NB4 (cell line): ENCODE data around the gene PRRT1B.

Experiments
- DNase-seq: peaks from one replicate; pipeline ENCODE4 v3.0.0; 2010; ENCODE audit warnings: low read depth
- H3K4me3 ChIP-seq: one replicate; pipeline ENCODE4 v1.5.1; 2011; ENCODE audit warnings: mild to moderate bottlenecking, low read depth, low read length, moderate library complexity
- MYC ChIP-seq: IDR thresholded peaks from 2 replicates; pipeline ENCODE4 v1.6.1; 2011; ENCODE audit warnings: low read depth, low read length
- POLR2A ChIP-seq: IDR thresholded peaks from 2 replicates; pipeline ENCODE4 v1.6.1; 2011; ENCODE audit warnings: mild to moderate bottlenecking; ENCODE audit not compliant: insufficient read length; ENCODE audit errors: extremely low read depth
- TF ChIP-seq, protein P1 (sequence below): IDR thresholded peaks from one replicate; pipeline ENCODE4 v1.5.1; 2012; ENCODE audit warnings: low read depth, low read length
- TF ChIP-seq, protein P2 (sequence below): IDR thresholded peaks from 2 replicates; pipeline ENCODE4 v1.6.1; 2011; ENCODE audit warnings: low read depth, low read length

PRRT1B gene

GRCh38 chr9:131589993-131590392 is 44.7 kb downstream of the PRRT1B start:
- no peak for DNase-seq
- H3K4me3 ChIP-seq, result no peak overlapping the region
- TF ChIP-seq MYC (no peak), POLR2A (no peak)

DNA sequence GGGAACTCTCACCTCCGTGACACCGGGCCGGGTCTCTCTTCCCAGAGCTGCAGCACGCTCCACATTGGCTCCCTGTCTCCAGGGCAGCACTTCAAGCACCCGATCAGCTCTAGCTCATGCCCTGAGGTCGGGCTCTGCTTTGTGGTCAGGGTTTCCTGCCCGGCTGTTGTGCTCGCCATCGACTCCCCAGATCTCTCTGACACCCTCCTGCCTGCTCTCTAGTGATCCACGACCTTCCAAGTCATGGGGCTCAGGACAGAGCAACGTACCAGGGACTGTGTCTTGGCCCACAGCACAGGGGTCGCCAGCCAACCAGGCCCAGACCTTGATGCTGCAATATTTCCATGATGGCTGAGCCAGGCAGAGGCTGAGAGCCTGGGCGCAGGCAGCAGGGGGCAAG is 45.1 kb downstream of the PRRT1B start:
- TF ChIP-seq, protein P1, sequence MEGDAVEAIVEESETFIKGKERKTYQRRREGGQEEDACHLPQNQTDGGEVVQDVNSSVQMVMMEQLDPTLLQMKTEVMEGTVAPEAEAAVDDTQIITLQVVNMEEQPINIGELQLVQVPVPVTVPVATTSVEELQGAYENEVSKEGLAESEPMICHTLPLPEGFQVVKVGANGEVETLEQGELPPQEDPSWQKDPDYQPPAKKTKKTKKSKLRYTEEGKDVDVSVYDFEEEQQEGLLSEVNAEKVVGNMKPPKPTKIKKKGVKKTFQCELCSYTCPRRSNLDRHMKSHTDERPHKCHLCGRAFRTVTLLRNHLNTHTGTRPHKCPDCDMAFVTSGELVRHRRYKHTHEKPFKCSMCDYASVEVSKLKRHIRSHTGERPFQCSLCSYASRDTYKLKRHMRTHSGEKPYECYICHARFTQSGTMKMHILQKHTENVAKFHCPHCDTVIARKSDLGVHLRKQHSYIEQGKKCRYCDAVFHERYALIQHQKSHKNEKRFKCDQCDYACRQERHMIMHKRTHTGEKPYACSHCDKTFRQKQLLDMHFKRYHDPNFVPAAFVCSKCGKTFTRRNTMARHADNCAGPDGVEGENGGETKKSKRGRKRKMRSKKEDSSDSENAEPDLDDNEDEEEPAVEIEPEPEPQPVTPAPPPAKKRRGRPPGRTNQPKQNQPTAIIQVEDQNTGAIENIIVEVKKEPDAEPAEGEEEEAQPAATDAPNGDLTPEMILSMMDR, result no peak
- TF ChIP-seq, protein P2, sequence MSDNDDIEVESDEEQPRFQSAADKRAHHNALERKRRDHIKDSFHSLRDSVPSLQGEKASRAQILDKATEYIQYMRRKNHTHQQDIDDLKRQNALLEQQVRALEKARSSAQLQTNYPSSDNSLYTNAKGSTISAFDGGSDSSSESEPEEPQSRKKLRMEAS, result 0 out of 2 replicates have a peak, but pooled peaks have one; percentile 17
- H3K4me3 ChIP-seq, result no peak overlapping the region
- peak; percentile 53 for DNase-seq

GRCh38 chr9:131590907-131591844 is 45.9 kb downstream of the PRRT1B start:
- TF ChIP-seq, protein P2, result peak; percentile 22; the same call in 1 of the 2 replicates
- TF ChIP-seq MYC (peak; percentile 50), POLR2A (no peak)
- TF ChIP-seq, protein P1, result peak; percentile 79
- DNase-seq, result peak; percentile 86
- no peak overlapping the region for H3K4me3 ChIP-seq

GRCh38 chr9:131591845-131592208 is 46.5 kb downstream of the PRRT1B start:
- no peak overlapping the region for H3K4me3 ChIP-seq
- no peak for DNase-seq
- TF ChIP-seq, protein P2, result no peak
- TF ChIP-seq, protein P1, result no peak
- TF ChIP-seq POLR2A (no peak), MYC (no peak)

DNA sequence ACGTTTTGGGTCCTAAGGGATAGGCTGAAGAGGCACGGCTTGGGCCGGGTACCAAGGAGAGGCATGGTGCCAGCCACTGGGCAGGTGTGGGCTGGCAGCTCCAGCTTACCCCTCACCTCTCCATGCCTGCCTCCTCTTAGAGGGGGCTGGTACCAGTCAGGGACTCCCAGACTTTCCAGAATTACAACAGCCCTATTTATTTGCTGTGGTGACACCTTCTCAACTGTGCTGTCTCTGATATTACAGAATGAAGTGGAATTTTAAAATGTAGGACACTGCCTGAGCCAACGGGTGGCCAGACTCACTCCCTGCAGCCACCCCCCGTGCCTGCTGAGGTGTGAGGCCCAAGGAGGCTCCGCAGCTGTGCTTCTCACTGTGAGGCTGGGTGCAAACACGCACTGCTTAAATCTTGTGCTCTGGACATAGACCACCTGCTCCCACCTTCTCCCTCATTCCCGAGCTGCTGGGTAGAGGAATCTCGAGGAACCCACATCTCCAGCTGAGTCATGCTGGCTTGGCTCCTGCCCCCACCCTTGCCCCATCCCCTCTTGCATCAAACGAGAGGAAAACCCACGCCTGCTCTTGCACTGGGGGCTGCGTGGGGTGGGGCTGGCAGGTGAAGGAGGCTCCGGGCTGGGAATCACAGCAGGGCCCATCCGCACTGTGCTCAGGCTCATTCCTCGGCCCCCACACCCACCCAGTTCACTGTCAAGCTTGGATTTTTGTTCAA is 47.9 kb downstream of the PRRT1B start:
- DNase-seq, result no peak
- TF ChIP-seq POLR2A (no peak), MYC (no peak)
- TF ChIP-seq, protein P2, result no peak
- TF ChIP-seq, protein P1, result no peak
- H3K4me3 ChIP-seq, result no peak overlapping the region

- TF ChIP-seq MYC, result no peak
- TF ChIP-seq, protein P2, result no peak
- TF ChIP-seq, protein P1, result no peak
- no peak for TF ChIP-seq POLR2A
- H3K4me3 ChIP-seq, result no peak overlapping the region
- no peak for DNase-seq
Observed at GRCh38 chr9:131593936-131594665, 48.8 kb downstream of the PRRT1B start.
